Right lobe of liver (tissue), 4 donors: Measurements from ENCODE around the gene NOS1.

ENCODE experiments used
- POLR2A ChIP-seq: fragments of 450-650 bp; IDR thresholded peaks from one replicate; pipeline ENCODE4 v1.6.1; 2017; ENCODE audit warnings: antibody characterized with exemption, mild to moderate bottlenecking
- TF ChIP-seq, protein P1 (sequence below), 4 donors: fragments of 200-600 bp in 3 of 4; fragments of 450-650 bp in 1 of 4; IDR thresholded peaks; one replicate each; pipeline versions ENCODE4 v1.5.1 to v1.8.0; 2016 to 2022; ENCODE audit warnings: antibody characterized with exemption in 4 of 4, mild to moderate bottlenecking in 2 of 4
- donor health status: DM: no; HTN: no; CAD: no.
- donor health status: DM: no; HTN: no; CAD: no.
- donor health status: DM: no; HTN: yes; CAD: no.

DNA sequence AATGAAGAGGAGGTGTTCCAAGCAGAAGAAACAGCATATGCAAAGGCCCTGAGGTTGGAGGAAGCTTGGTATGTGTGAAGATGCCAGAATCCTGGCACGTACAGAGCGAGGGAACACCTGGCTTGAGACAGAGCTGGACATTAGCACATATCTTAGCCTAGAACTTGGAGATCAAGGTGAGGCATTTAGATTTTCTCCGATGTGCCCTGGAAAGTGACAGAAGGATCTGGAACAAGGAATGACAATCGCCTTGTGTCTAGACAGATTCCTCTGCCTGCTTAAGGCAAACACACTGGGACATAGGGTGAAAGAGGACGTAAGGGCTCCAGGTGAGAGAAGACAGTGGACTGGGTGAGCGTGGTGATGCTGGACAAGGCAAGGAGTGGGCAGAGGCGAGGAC is 32.2 kb upstream of the NOS1 start:
- TF ChIP-seq, protein P1, sequence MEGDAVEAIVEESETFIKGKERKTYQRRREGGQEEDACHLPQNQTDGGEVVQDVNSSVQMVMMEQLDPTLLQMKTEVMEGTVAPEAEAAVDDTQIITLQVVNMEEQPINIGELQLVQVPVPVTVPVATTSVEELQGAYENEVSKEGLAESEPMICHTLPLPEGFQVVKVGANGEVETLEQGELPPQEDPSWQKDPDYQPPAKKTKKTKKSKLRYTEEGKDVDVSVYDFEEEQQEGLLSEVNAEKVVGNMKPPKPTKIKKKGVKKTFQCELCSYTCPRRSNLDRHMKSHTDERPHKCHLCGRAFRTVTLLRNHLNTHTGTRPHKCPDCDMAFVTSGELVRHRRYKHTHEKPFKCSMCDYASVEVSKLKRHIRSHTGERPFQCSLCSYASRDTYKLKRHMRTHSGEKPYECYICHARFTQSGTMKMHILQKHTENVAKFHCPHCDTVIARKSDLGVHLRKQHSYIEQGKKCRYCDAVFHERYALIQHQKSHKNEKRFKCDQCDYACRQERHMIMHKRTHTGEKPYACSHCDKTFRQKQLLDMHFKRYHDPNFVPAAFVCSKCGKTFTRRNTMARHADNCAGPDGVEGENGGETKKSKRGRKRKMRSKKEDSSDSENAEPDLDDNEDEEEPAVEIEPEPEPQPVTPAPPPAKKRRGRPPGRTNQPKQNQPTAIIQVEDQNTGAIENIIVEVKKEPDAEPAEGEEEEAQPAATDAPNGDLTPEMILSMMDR (IDR thresholded peaks at IDR 0.05): no peak
- TF ChIP-seq POLR2A: no peak
